GM04503 (cell line): Measurements from ENCODE around the gene TRIM3.

Experiments used
- DNase-seq: peaks from one replicate; pipeline ENCODE4 v3.0.0-alpha.2; 2012; ENCODE audit warnings: low read depth

The TRIM3 gene

GRCh38 chr11:6437993-6438392, 35.7 kb downstream of the TRIM3 start:
- no peak for DNase-seq

- no peak for DNase-seq
These were observed 36.3 kb downstream of the TRIM3 start for GRCh38 chr11:6437423-6437822.

GRCh38 chr11:6433998-6434660, 39.6 kb downstream of the TRIM3 start:
- DNase-seq: no peak

GRCh38 chr11:6431861-6432260, 41.9 kb downstream of the TRIM3 start:
- peak; percentile 76 for DNase-seq

GRCh38 chr11:6427516-6427915, 46.2 kb downstream of the TRIM3 start:
- DNase-seq: no peak

- no peak for DNase-seq
These were observed 53.1 kb downstream of the TRIM3 start for GRCh38 chr11:6420677-6421076.

- DNase-seq: no peak
These were observed 54.6 kb downstream of the TRIM3 start, which contains the start of gene APBB1 for GRCh38 chr11:6419009-6419631. TSS of gene APBB1 (minus strand) at chr11:6419094. CDS start at chr11:6411347, 7,747 bp downstream.

- no peak for DNase-seq
These were observed 55.2 kb downstream of the TRIM3 start for GRCh38 chr11:6418557-6419008.

GRCh38 chr11:6417907-6418556, 55.7 kb downstream of the TRIM3 start:
- no peak for DNase-seq

GRCh38 chr11:6415797-6416196, 57.9 kb downstream of the TRIM3 start:
- no peak for DNase-seq

GRCh38 chr11:6414874-6415328, 58.8 kb downstream of the TRIM3 start:
- DNase-seq: no peak

- no peak for DNase-seq
These were observed 59.9 kb downstream of the TRIM3 start for GRCh38 chr11:6413791-6414201.

GRCh38 chr11:6411594-6412031, 62.1 kb downstream of the TRIM3 start:
- no peak for DNase-seq

GRCh38 chr11:6410695-6411430, 62.9 kb downstream of the TRIM3 start:
- no peak for DNase-seq

GRCh38 chr11:6406370-6406769, 67.4 kb downstream of the TRIM3 start:
- DNase-seq: no peak

- no peak for DNase-seq
These were observed 67.9 kb downstream of the TRIM3 start for GRCh38 chr11:6405846-6406245.

GRCh38 chr11:6405052-6405667, 68.6 kb downstream of the TRIM3 start:
- no peak for DNase-seq

GRCh38 chr11:6404342-6405051, 69.2 kb downstream of the TRIM3 start:
- no peak for DNase-seq

- DNase-seq: no peak
These were observed 70.2 kb downstream of the TRIM3 start for GRCh38 chr11:6403539-6403938.

- DNase-seq: no peak
These were observed 71.2 kb downstream of the TRIM3 start for GRCh38 chr11:6402561-6402981.

- no peak for DNase-seq
These were observed 71.7 kb downstream of the TRIM3 start for GRCh38 chr11:6402061-6402470.
